ENCODE data around the gene TMEM30A. TPM values are rescaled to one million over a fixed set of nuclear protein-coding genes. Genes with fewer than 3 reads are reported as not detected.

The TMEM30A gene
- total RNA-seq, 1 donor from 2014 or later, result 118 TPM

Other genes with a start within 250 kb of the TMEM30A start
- gene COL12A1, start 78.7 kb downstream of the TMEM30A start, total RNA-seq, result 6.4 and 11.3 TPM in 2 replicates
- gene COX7A2, start 41.0 kb downstream of the TMEM30A start, total RNA-seq, result 124 and 176 TPM in 2 replicates
- gene FILIP1, start 209.0 kb upstream of the TMEM30A start, total RNA-seq, result under 0.01 and 0.26 TPM in 2 replicates

Data from bronchial epithelial cell (primary cell).